ENCODE data around the gene HTR7. TPM values are rescaled to one million over a fixed set of nuclear protein-coding genes. Genes with fewer than 3 reads are reported as not detected.

HTR7 gene
- total and polyA plus RNA-seq, 2 of the 4 experiments (the other 2 are of a cell fraction) = 0.43 to 0.72 TPM

- H3K18ac ChIP-seq (ENCODE audit: low read depth, low read length) = no peak overlapping the region
- no peak overlapping the region for H3K4me2 ChIP-seq (ENCODE audit: low read depth, low read length)
- no peak overlapping the region for H4K91ac ChIP-seq (ENCODE audit: insufficient read depth, low read depth, low read length)
- H3K4me3 ChIP-seq (ENCODE audit: insufficient read depth, low read depth, low read length) = no peak overlapping the region
- ChIA-PET CTCF (no interaction called here), POLR2A (ENCODE audit: unreplicated experiment) (no interaction called here)
- BruUV-seq (replicated peaks) = no TSS peak
- H4K20me1 ChIP-seq (ENCODE audit: insufficient read depth, low read length) = no peaks in the 10 kb centered on the region
- H2AK9ac ChIP-seq (replicated peaks; ENCODE audit: low read depth, low read length, poor library complexity) = no peak overlapping the region
- H4K8ac ChIP-seq (ENCODE audit: low read depth in 2 of 2, low read length in 2 of 2) = no peak overlapping the region
- H2AK5ac ChIP-seq (ENCODE audit: low read depth, low read length) = no peak overlapping the region
- H2AFZ ChIP-seq (replicated peaks; ENCODE audit: low read length, poor library complexity) = no peak overlapping the region
- H3K9me3 ChIP-seq (ENCODE audit: control insufficient read depth, insufficient read depth, low read length) = no peaks in the 10 kb centered on the region
- H3K27me3 ChIP-seq (ENCODE audit: control insufficient read depth, insufficient read depth, low read length) = no peaks in the 10 kb centered on the region
- H3K23ac ChIP-seq (ENCODE audit: low read depth, low read length) = no peak overlapping the region
- H2BK20ac ChIP-seq (ENCODE audit: low read depth, low read length) = no peak overlapping the region
- 0 out of 2 replicates have a peak, but pooled peaks cover 3% of the 10 kb centered on the region for H3K36me3 ChIP-seq (ENCODE audit: control insufficient read depth, insufficient read depth, low read length)
- dilution Hi-C loops (cut with HindIII; ENCODE audit: low sequenced_read_pairs, unreplicated experiment) = no loop called here
- H3K9ac ChIP-seq (ENCODE audit: low read depth, low read length) = no peak overlapping the region
- H3K4me1 ChIP-seq (ENCODE audit: control insufficient read depth, insufficient read depth, low read length) = no peaks in the 10 kb centered on the region
- H3K27ac ChIP-seq (ENCODE audit: insufficient read depth, low read length) = no peak overlapping the region
- H3K9me1 ChIP-seq (ENCODE audit: insufficient read depth, low read length) = no peaks in the 10 kb centered on the region
- TF ChIP-seq MAZ (IDR thresholded peaks at IDR 0.05; ENCODE audit: borderline replicate concordance, low read depth, low read length) (no peak), CEBPB (IDR thresholded peaks at IDR 0.05; ENCODE audit: low read depth, low read length) (no peak), ELK1 (IDR thresholded peaks at IDR 0.05; ENCODE audit: borderline replicate concordance, low read depth, low read length) (no peak), MAFK (IDR thresholded peaks at IDR 0.05; ENCODE audit: low read depth, low read length) (no peak), BHLHE40 (IDR thresholded peaks at IDR 0.05; ENCODE audit: low read depth, low read length) (no peak), FOS (IDR thresholded peaks at IDR 0.05; ENCODE audit: low read depth, low read length) (no peak), MXI1 (IDR thresholded peaks at IDR 0.05; ENCODE audit: borderline replicate concordance, low read depth, low read length) (no peak), POLR2A (IDR thresholded peaks at IDR 0.05; ENCODE audit: low read depth, low read length) (no peak), RCOR1 (IDR thresholded peaks at IDR 0.05; ENCODE audit: insufficient replicate concordance, low read length) (no peak), RFX5 (IDR thresholded peaks at IDR 0.05; ENCODE audit: low read depth, low read length) (no peak)
- TF ChIP-seq, protein P1, sequence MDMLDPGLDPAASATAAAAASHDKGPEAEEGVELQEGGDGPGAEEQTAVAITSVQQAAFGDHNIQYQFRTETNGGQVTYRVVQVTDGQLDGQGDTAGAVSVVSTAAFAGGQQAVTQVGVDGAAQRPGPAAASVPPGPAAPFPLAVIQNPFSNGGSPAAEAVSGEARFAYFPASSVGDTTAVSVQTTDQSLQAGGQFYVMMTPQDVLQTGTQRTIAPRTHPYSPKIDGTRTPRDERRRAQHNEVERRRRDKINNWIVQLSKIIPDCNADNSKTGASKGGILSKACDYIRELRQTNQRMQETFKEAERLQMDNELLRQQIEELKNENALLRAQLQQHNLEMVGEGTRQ (IDR thresholded peaks at IDR 0.05; ENCODE audit: low read depth, low read length) = no peak
- intact Hi-C loops (cut with micrococcal nuclease) = no loop called here
- ATAC-seq (ENCODE audit: low read depth) (no peak), DNase-seq (no peak)
- no peak overlapping the region for H2BK15ac ChIP-seq (ENCODE audit: low read depth, low read length)
- no peak overlapping the region for H2BK120ac ChIP-seq (ENCODE audit: low read depth, low read length)
- H4K5ac ChIP-seq (ENCODE audit: low read depth, low read length) = no peak overlapping the region
- H3K4ac ChIP-seq (ENCODE audit: low read depth, low read length) = no peak overlapping the region
- H3K14ac ChIP-seq (replicated peaks; ENCODE audit: low read depth, low read length) = no peak overlapping the region
- H2BK5ac ChIP-seq (ENCODE audit: low read depth, low read length, poor library complexity, severe bottlenecking) = no peak overlapping the region
- no peaks in the 10 kb centered on the region for H3K79me1 ChIP-seq (ENCODE audit: low read depth in 1 of 2, low read length in 2 of 2)
- no peak overlapping the region for H3K56ac ChIP-seq (ENCODE audit: extremely low read depth, insufficient read depth, low read length)
- in situ Hi-C loops (cut with MboI; ENCODE audit: low sequenced_read_pairs) = loop anchor here (25.0 kb wide), 1 partner anchor 1006 kb away; the partner anchor contains the start of genes BTAF1 and FGFBP3
- 100% methylated on average over 1 of the region's 1 CpG; no CpG with 5 or more reads in 1 of the 2 experiments for WGBS, 2 experiments (ENCODE audit: extremely low coverage in 2 of 2, insufficient read length in 1 of 2)
Measured at GRCh38 chr10:90905925-90906324, 48.1 kb upstream of the HTR7 start.

All from IMR-90 (cell line).